ENCODE results near the gene BUD31. TPM values are rescaled to one million over a fixed set of nuclear protein-coding genes. Genes with fewer than 3 reads are reported as not detected.

The BUD31 gene
- total and polyA plus RNA-seq, 2 of the 13 experiments (the other 11 are each of a cell fraction or from before 2014, with no cell fraction given) = 35.1 to 79.1 TPM

GRCh38 chr7:99399597-99399996 is 9.2 kb upstream of the BUD31 start:
- intact Hi-C loops (cut with micrococcal nuclease; ENCODE audit: unreplicated experiment) = no loop called here
- 100% methylated on average over 1 of the region's 6 CpGs for WGBS (ENCODE audit: low lambda C conversion rate)
- in situ Hi-C loops (cut with HindIII; ENCODE audit: extremely low pct_ligation_motif_present, low pct_unique_long_range_greater_than_20kb) = no loop called here
- H3K4me3 ChIP-seq (replicated peaks in 1 of 3; ENCODE audit: insufficient read depth in 1 of 3, low read depth in 2 of 3, low read length in 3 of 3) = no peak overlapping the region
- no peak overlapping the region for H3K4me2 ChIP-seq (ENCODE audit: low read depth, low read length)
- H3K9ac ChIP-seq (ENCODE audit: insufficient read depth, low read depth, low read length) = no peak overlapping the region
- no peak for FAIRE-seq
- POLR2A ChIA-PET = interaction anchor here (1.6 to 1.7 kb wide), 2 partner anchors 9 to 19 kb away, joined by 4 to 5 read pairs; partner anchors contain the start of genes BUD31 and PDAP1
- no peak overlapping the region for H2AFZ ChIP-seq (ENCODE audit: low read length)
- peaks cover 5% of the 10 kb centered on the region for H3K79me2 ChIP-seq (ENCODE audit: insufficient read depth, low read length)
- no peak for DNase-seq (ENCODE audit: low spot score)
- H3K4me1 ChIP-seq (ENCODE audit: insufficient read depth, low read length) = no peaks in the 10 kb centered on the region
- no peak; the same call in 2 of the 3 replicates for ATAC-seq
- H3K27me3 ChIP-seq (ENCODE audit: control insufficient read depth in 1 of 2, insufficient read depth in 2 of 2, low read length in 2 of 2) = no peaks in the 10 kb centered on the region
- H3K27ac ChIP-seq (ENCODE audit: extremely low read length, insufficient read depth, low read length) = no peak overlapping the region
- CTCF ChIA-PET (ENCODE audit: low intra/inter-chr PET ratio, low total read pairs) = no interaction called here
- no peaks in the 10 kb centered on the region for H4K20me1 ChIP-seq (ENCODE audit: insufficient read depth, low read length)
- no peaks in the 10 kb centered on the region for H3K9me3 ChIP-seq (ENCODE audit: low read length)
- TF ChIP-seq ZNF562 (CRISPR knock-in tag; IDR thresholded peaks at IDR 0.05; ENCODE audit: borderline replicate concordance) = no peak
- TF ChIP-seq ZNF510 (CRISPR knock-in tag; IDR thresholded peaks at IDR 0.05; ENCODE audit: low read depth) = no peak
- BruUV-seq (replicated peaks) = no TSS peak
- H3K36me3 ChIP-seq (replicated peaks in 1 of 2; ENCODE audit: control insufficient read depth in 1 of 2, insufficient read depth in 2 of 2, low read length in 2 of 2) = peaks cover 44 to 89% of the 10 kb centered on the region in 2 experiments

GRCh38 chr7:99402854-99403253 is 5.9 kb upstream of the BUD31 start:
- Histone ChIP-seq H4K20me1 (ENCODE audit: insufficient read depth, low read length) (no peaks in the 10 kb centered on the region), H3K36me3 (replicated peaks in 1 of 2; ENCODE audit: control insufficient read depth in 1 of 2, insufficient read depth in 2 of 2, low read length in 2 of 2) (peaks cover 42 to 66% of the 10 kb centered on the region in 2 experiments), H3K27me3 (ENCODE audit: control insufficient read depth in 1 of 2, insufficient read depth in 2 of 2, low read length in 2 of 2) (no peaks in the 10 kb centered on the region; a peak in 1 of 5 replicates), H2AFZ (ENCODE audit: low read length) (no peak overlapping the region), H3K9me3 (ENCODE audit: low read length) (no peaks in the 10 kb centered on the region), H3K27ac (ENCODE audit: extremely low read length, insufficient read depth, low read length) (no peak overlapping the region), H3K79me2 (ENCODE audit: insufficient read depth, low read length) (peaks cover 36% of the 10 kb centered on the region), H3K4me3 (replicated peaks in 1 of 3; ENCODE audit: insufficient read depth in 1 of 3, low read depth in 2 of 3, low read length in 3 of 3) (no peak overlapping the region), H3K4me1 (ENCODE audit: insufficient read depth, low read length) (peaks cover 27% of the 10 kb centered on the region), H3K9ac (ENCODE audit: insufficient read depth, low read depth, low read length) (no peak overlapping the region), H3K4me2 (ENCODE audit: low read depth, low read length) (no peak overlapping the region)
- ChIA-PET CTCF (ENCODE audit: low intra/inter-chr PET ratio, low total read pairs) (no interaction called here), POLR2A (interaction anchor here (1.3 kb wide), 1 partner anchor 30 kb away, joined by 4 read pairs; no protein-coding TSS in a partner anchor)
- DNase-seq (ENCODE audit: low spot score) (no peak), FAIRE-seq (no peak), ATAC-seq (no peak)
- intact Hi-C loops (cut with micrococcal nuclease; ENCODE audit: unreplicated experiment) = no loop called here
- in situ Hi-C loops (cut with HindIII; ENCODE audit: extremely low pct_ligation_motif_present, low pct_unique_long_range_greater_than_20kb) = no loop called here
- BruUV-seq (replicated peaks) = no TSS peak
- WGBS (ENCODE audit: low lambda C conversion rate) = 96% methylated on average over 3 of the region's 3 CpGs
- TF ChIP-seq ZNF329 (CRISPR knock-in tag; IDR thresholded peaks at IDR 0.05; ENCODE audit: low read depth) = no peak
- TF ChIP-seq ZNF18 (CRISPR knock-in tag; IDR thresholded peaks at IDR 0.05; ENCODE audit: insufficient replicate concordance) = no peak
- no peak for TF ChIP-seq ZNF451 (CRISPR knock-in tag; IDR thresholded peaks at IDR 0.05)
- TF ChIP-seq CBFB (CRISPR knock-in tag; IDR thresholded peaks at IDR 0.05) = no peak
- TF ChIP-seq KLF16 (CRISPR knock-in tag; IDR thresholded peaks at IDR 0.05) = no peak
- TF ChIP-seq ZNF597 (CRISPR knock-in tag; IDR thresholded peaks at IDR 0.05) = no peak
- no peak for TF ChIP-seq GZF1 (CRISPR knock-in tag; IDR thresholded peaks at IDR 0.05)
- TF ChIP-seq SALL2 (CRISPR knock-in tag; IDR thresholded peaks at IDR 0.05) = no peak
- TF ChIP-seq ZBTB21 (CRISPR knock-in tag; IDR thresholded peaks at IDR 0.05) = no peak
- TF ChIP-seq SIX1 (CRISPR knock-in tag; IDR thresholded peaks at IDR 0.05; ENCODE audit: borderline replicate concordance) = no peak
- TF ChIP-seq PITX1 (CRISPR knock-in tag; IDR thresholded peaks at IDR 0.05) = no peak
- TF ChIP-seq CREBL2 (CRISPR knock-in tag; IDR thresholded peaks at IDR 0.05; ENCODE audit: borderline replicate concordance) = no peak
- no peak for TF ChIP-seq ZNF546 (CRISPR knock-in tag; conservative IDR thresholded peaks at IDR 0.05)
- TF ChIP-seq PBX2 (CRISPR knock-in tag; IDR thresholded peaks at IDR 0.05) = no peak

Measured in HepG2 (cell line).